OCI-LY7 (cell line): Measurements from ENCODE around the gene ZBTB49. TPM values are rescaled to one million over a fixed set of nuclear protein-coding genes. Genes with fewer than 3 reads are reported as not detected.

Source experiments
- BruUV-seq: library from RNA; stranded (reverse); fragments of 400-500 nt; replicated peaks from 2 replicates; lab custom pipeline; 2021; lab: Mats Ljungman, UMichigan
- CTCF ChIA-PET: fragments of 300-600 bp; sonication (Branson Sonifier 250); formaldehyde crosslinking; loops from one replicate; lab custom pipeline; 2022; ENCODE audit warnings: antibody characterized with exemption; ENCODE audit not compliant: unreplicated experiment; lab: Charles Lee
- POLR2A ChIA-PET: fragments of 300-600 bp; sonication (Branson Sonifier 250); formaldehyde crosslinking; loops from one replicate; lab custom pipeline; 2022; ENCODE audit warnings: antibody characterized with exemption; lab: Charles Lee
- DNase-seq: peaks from one replicate; pipeline ENCODE4 v3.0.0-alpha.2; 2015; ENCODE audit warnings: low spot score
- H2AFZ ChIP-seq: fragments of 200-600 bp; sonication (generic), shearing (Covaris generic); 2 replicates; pipeline ENCODE4 v1.6.1; 2014; ENCODE audit warnings: mild to moderate bottlenecking, antibody characterized with exemption, low read length, moderate library complexity
- H3K27ac ChIP-seq: fragments of 200-600 bp; sonication (generic); 2 replicates; pipeline ENCODE4 v1.5.1; 2014; ENCODE audit warnings: mixed run types, low read depth, mild to moderate bottlenecking, moderate library complexity, low read length, inconsistent platforms; ENCODE audit not compliant: poor library complexity, severe bottlenecking
- H3K36me3 ChIP-seq: fragments of 200-600 bp; sonication (generic); 2 replicates; pipeline ENCODE4 v1.6.1; 2014; ENCODE audit warnings: mild to moderate bottlenecking, antibody characterized with exemption, low read length, moderate library complexity, mixed read lengths; ENCODE audit not compliant: insufficient read depth
- H3K4me1 ChIP-seq: fragments of 200-600 bp; sonication (generic); 2 replicates; pipeline ENCODE4 v1.5.1; 2014; ENCODE audit warnings: mild to moderate bottlenecking, low read length; ENCODE audit not compliant: insufficient read depth, poor library complexity, severe bottlenecking
- H3K4me2 ChIP-seq: fragments of 200-600 bp; sonication (generic); 2 replicates; pipeline ENCODE4 v1.6.1; 2014; ENCODE audit warnings: mild to moderate bottlenecking, low read length
- H3K4me3 ChIP-seq: fragments of 200-600 bp; sonication (generic); 2 replicates; pipeline ENCODE4 v1.5.1; 2014; ENCODE audit warnings: mild to moderate bottlenecking, low read depth, low read length; ENCODE audit not compliant: poor library complexity, severe bottlenecking
- H3K79me2 ChIP-seq: fragments of 200-600 bp; sonication (generic); 2 replicates; pipeline ENCODE4 v1.6.1; 2016; ENCODE audit warnings: low read depth, mild to moderate bottlenecking, low read length, moderate library complexity, mixed read lengths; ENCODE audit not compliant: insufficient read depth
- H3K9me2 ChIP-seq: fragments of 200-600 bp; sonication (generic); 2 replicates; pipeline ENCODE4 v1.6.1; 2016; ENCODE audit warnings: mild to moderate bottlenecking, low read length, mixed read lengths; ENCODE audit not compliant: insufficient read depth
- H3K9me3 ChIP-seq: fragments of 200-600 bp; sonication (generic); 2 replicates; pipeline ENCODE4 v1.6.1; 2014; ENCODE audit warnings: mild to moderate bottlenecking, mixed run types, low read length, mixed read lengths
- H4K20me1 ChIP-seq: fragments of 200-600 bp; sonication (generic); 2 replicates; pipeline ENCODE4 v1.6.1; 2014; ENCODE audit warnings: mild to moderate bottlenecking, antibody characterized with exemption, low read length, moderate library complexity, mixed read lengths; ENCODE audit not compliant: insufficient read depth
- CTCF ChIP-seq: fragments of 200-600 bp; sonication (generic); conservative IDR thresholded peaks from 2 replicates; pipeline ENCODE4 v1.5.1; 2014; ENCODE audit warnings: mild to moderate bottlenecking, antibody characterized with exemption, low read length, moderate library complexity, mixed read lengths
- EZH2phosphoT487 ChIP-seq: fragments of 200-600 bp; sonication (generic); IDR thresholded peaks from 2 replicates; pipeline ENCODE4 v1.6.1; 2018; ENCODE audit warnings: low read depth, borderline replicate concordance, mild to moderate bottlenecking, mixed run types, antibody characterized with exemption, low read length, moderate library complexity, mixed read lengths
- intact Hi-C: fragments of 100-400 bp; cut with micrococcal nuclease; formaldehyde crosslinking; loops from one replicate; pipeline ENCODE4 v1.10.0; 2022; ENCODE audit not compliant: unreplicated experiment
- total RNA-seq, 2 experiments: library from RNA; depleted of rRNA in 1 of 2; stranded (reverse); fragments of >200 nt in 1 of 2; shearing (Covaris generic) in 1 of 2; gene quantifications; 2 replicates each; pipeline ENCODE4 v1.2.3, GENCODE V29; 2014 to 2022

The ZBTB49 gene
- total RNA-seq, 2 experiments from 2014 or later, result 6.5 to 8.7 TPM

- POLR2A ChIA-PET, result interaction anchor here (0.7 to 1.5 kb wide), 2 partner anchors 19 to 42 kb away, joined by 4 to 5 read pairs; no protein-coding TSS in a partner anchor
- intact Hi-C loops, result no loop called here
- TF ChIP-seq EZH2phosphoT487 (no peak), CTCF (no peak)
- Histone ChIP-seq H3K36me3 (peaks cover 19% of the 10 kb centered on the region; the same call in 1 of the 2 replicates), H2AFZ (no peak overlapping the region), H3K4me1 (no peaks in the 10 kb centered on the region), H3K4me3 (no peak overlapping the region), H3K27ac (no peak overlapping the region), H3K9me3 (no peaks in the 10 kb centered on the region), H3K4me2 (no peak overlapping the region), H3K9me2 (no peaks in the 10 kb centered on the region), H3K79me2 (no peaks in the 10 kb centered on the region), H4K20me1 (no peaks in the 10 kb centered on the region)
- DNase-seq, result no peak
- CTCF ChIA-PET, result no interaction called here
- BruUV-seq, result no TSS peak
Observed at GRCh38 chr4:4323705-4324534, 33.9 kb downstream of the ZBTB49 start.

- no peak overlapping the region for H3K4me3 ChIP-seq
- no peak overlapping the region for H2AFZ ChIP-seq
- DNase-seq, result no peak
- H3K9me2 ChIP-seq, result no peaks in the 10 kb centered on the region
- intact Hi-C loops, result no loop called here
- no peak for TF ChIP-seq CTCF
- no peak for TF ChIP-seq EZH2phosphoT487
- ChIA-PET POLR2A (interaction anchor here (1.5 kb wide), 1 partner anchor 17 kb away, joined by 4 read pairs; no protein-coding TSS in a partner anchor), CTCF (no interaction called here)
- no peaks in the 10 kb centered on the region for H3K4me1 ChIP-seq
- H3K79me2 ChIP-seq, result no peaks in the 10 kb centered on the region
- no peaks in the 10 kb centered on the region for H4K20me1 ChIP-seq
- H3K4me2 ChIP-seq, result no peak overlapping the region
- BruUV-seq, result no TSS peak
- no peaks in the 10 kb centered on the region for H3K9me3 ChIP-seq
- no peak overlapping the region for H3K27ac ChIP-seq
- H3K36me3 ChIP-seq, result peaks cover 17% of the 10 kb centered on the region; the same call in 1 of the 2 replicates
Observed at GRCh38 chr4:4325321-4325720, 35.3 kb downstream of the ZBTB49 start.

GRCh38 chr4:4326166-4326565 lies 36.1 kb downstream of the ZBTB49 start:
- TF ChIP-seq EZH2phosphoT487 (no peak), CTCF (no peak)
- no peak overlapping the region for H3K4me2 ChIP-seq
- H3K27ac ChIP-seq, result no peak overlapping the region
- ChIA-PET POLR2A (no interaction called here), CTCF (no interaction called here)
- H3K36me3 ChIP-seq, result peaks cover 9% of the 10 kb centered on the region; the same call in 1 of the 2 replicates
- no peaks in the 10 kb centered on the region for H4K20me1 ChIP-seq
- no peaks in the 10 kb centered on the region for H3K4me1 ChIP-seq
- H3K79me2 ChIP-seq, result no peaks in the 10 kb centered on the region
- H2AFZ ChIP-seq, result no peak overlapping the region
- no peak overlapping the region for H3K4me3 ChIP-seq
- H3K9me2 ChIP-seq, result no peaks in the 10 kb centered on the region
- BruUV-seq, result no TSS peak
- intact Hi-C loops, result no loop called here
- no peak for DNase-seq
- H3K9me3 ChIP-seq, result no peaks in the 10 kb centered on the region
